HFF-Myc (cell line): ENCODE results near the gene DGCR8.

Experiments
- DNase-seq: peaks from one replicate; pipeline ENCODE4 v3.0.0-alpha.2; 2011; ENCODE audit warnings: low read depth; ENCODE audit errors: extremely low read depth
- H3K4me3 ChIP-seq: replicated peaks from 2 replicates; pipeline ENCODE4 v1.5.1; 2011; ENCODE audit warnings: low read depth, mild to moderate bottlenecking, control low read depth, low read length
- CTCF ChIP-seq: IDR thresholded peaks from 2 replicates; pipeline ENCODE4 v1.5.1; 2012; ENCODE audit warnings: mild to moderate bottlenecking, low read depth, low read length, control low read depth; ENCODE audit errors: missing control alignments

DGCR8 gene

GRCh38 chr22:20099099-20099711, 19.2 kb downstream of the DGCR8 start:
- TF ChIP-seq CTCF: no peak
- no peak overlapping the region for H3K4me3 ChIP-seq
- no peak for DNase-seq

- no peak for TF ChIP-seq CTCF
- DNase-seq: no peak
Measured at GRCh38 chr22:20101638-20102037, 21.6 kb downstream of the DGCR8 start.

GRCh38 chr22:20102203-20102780, 22.3 kb downstream of the DGCR8 start:
- H3K4me3 ChIP-seq: no peak overlapping the region
- TF ChIP-seq CTCF: no peak
- no peak for DNase-seq

More at GRCh38 chr22:20101638-20102037, 21.6 kb downstream of the DGCR8 start:
- H3K4me3 ChIP-seq: no peak overlapping the region

GRCh38 chr22:20105456-20106204, 25.6 kb downstream of the DGCR8 start:
- TF ChIP-seq CTCF: no peak
- H3K4me3 ChIP-seq: no peak overlapping the region
- DNase-seq: no peak

GRCh38 chr22:20106205-20106848, 26.3 kb downstream of the DGCR8 start:
- DNase-seq: no peak
- no peak for TF ChIP-seq CTCF
- no peak overlapping the region for H3K4me3 ChIP-seq

GRCh38 chr22:20106849-20107237, 26.8 kb downstream of the DGCR8 start:
- no peak overlapping the region for H3K4me3 ChIP-seq
- TF ChIP-seq CTCF: no peak
- no peak for DNase-seq
